OCI-LY7 (cell line): ENCODE results near the gene UQCRQ. TPM values are rescaled to one million over a fixed set of nuclear protein-coding genes. Genes with fewer than 3 reads are reported as not detected.

Source experiments
- BruUV-seq: library from RNA; stranded (reverse); fragments of 400-500 nt; replicated peaks from 2 replicates; lab custom pipeline; 2021; lab: Mats Ljungman, UMichigan
- CTCF ChIA-PET: fragments of 300-600 bp; sonication (Branson Sonifier 250); formaldehyde crosslinking; loops from one replicate; lab custom pipeline; 2022; ENCODE audit warnings: antibody characterized with exemption; ENCODE audit not compliant: unreplicated experiment; lab: Charles Lee
- POLR2A ChIA-PET: fragments of 300-600 bp; sonication (Branson Sonifier 250); formaldehyde crosslinking; loops from one replicate; lab custom pipeline; 2022; ENCODE audit warnings: antibody characterized with exemption; lab: Charles Lee
- DNase-seq: peaks from one replicate; pipeline ENCODE4 v3.0.0-alpha.2; 2015; ENCODE audit warnings: low spot score
- H2AFZ ChIP-seq: fragments of 200-600 bp; sonication (generic), shearing (Covaris generic); 2 replicates; pipeline ENCODE4 v1.6.1; 2014; ENCODE audit warnings: mild to moderate bottlenecking, antibody characterized with exemption, low read length, moderate library complexity
- H3K27ac ChIP-seq: fragments of 200-600 bp; sonication (generic); 2 replicates; pipeline ENCODE4 v1.5.1; 2014; ENCODE audit warnings: mixed run types, low read depth, mild to moderate bottlenecking, moderate library complexity, low read length, inconsistent platforms; ENCODE audit not compliant: poor library complexity, severe bottlenecking
- H3K36me3 ChIP-seq: fragments of 200-600 bp; sonication (generic); 2 replicates; pipeline ENCODE4 v1.6.1; 2014; ENCODE audit warnings: mild to moderate bottlenecking, antibody characterized with exemption, low read length, moderate library complexity, mixed read lengths; ENCODE audit not compliant: insufficient read depth
- H3K4me1 ChIP-seq: fragments of 200-600 bp; sonication (generic); 2 replicates; pipeline ENCODE4 v1.5.1; 2014; ENCODE audit warnings: mild to moderate bottlenecking, low read length; ENCODE audit not compliant: insufficient read depth, poor library complexity, severe bottlenecking
- H3K4me2 ChIP-seq: fragments of 200-600 bp; sonication (generic); 2 replicates; pipeline ENCODE4 v1.6.1; 2014; ENCODE audit warnings: mild to moderate bottlenecking, low read length
- H3K4me3 ChIP-seq: fragments of 200-600 bp; sonication (generic); 2 replicates; pipeline ENCODE4 v1.5.1; 2014; ENCODE audit warnings: mild to moderate bottlenecking, low read depth, low read length; ENCODE audit not compliant: poor library complexity, severe bottlenecking
- H3K79me2 ChIP-seq: fragments of 200-600 bp; sonication (generic); 2 replicates; pipeline ENCODE4 v1.6.1; 2016; ENCODE audit warnings: low read depth, mild to moderate bottlenecking, low read length, moderate library complexity, mixed read lengths; ENCODE audit not compliant: insufficient read depth
- H3K9me2 ChIP-seq: fragments of 200-600 bp; sonication (generic); 2 replicates; pipeline ENCODE4 v1.6.1; 2016; ENCODE audit warnings: mild to moderate bottlenecking, low read length, mixed read lengths; ENCODE audit not compliant: insufficient read depth
- H3K9me3 ChIP-seq: fragments of 200-600 bp; sonication (generic); 2 replicates; pipeline ENCODE4 v1.6.1; 2014; ENCODE audit warnings: mild to moderate bottlenecking, mixed run types, low read length, mixed read lengths
- H4K20me1 ChIP-seq: fragments of 200-600 bp; sonication (generic); 2 replicates; pipeline ENCODE4 v1.6.1; 2014; ENCODE audit warnings: mild to moderate bottlenecking, antibody characterized with exemption, low read length, moderate library complexity, mixed read lengths; ENCODE audit not compliant: insufficient read depth
- CTCF ChIP-seq: fragments of 200-600 bp; sonication (generic); conservative IDR thresholded peaks from 2 replicates; pipeline ENCODE4 v1.5.1; 2014; ENCODE audit warnings: mild to moderate bottlenecking, antibody characterized with exemption, low read length, moderate library complexity, mixed read lengths
- EZH2phosphoT487 ChIP-seq: fragments of 200-600 bp; sonication (generic); IDR thresholded peaks from 2 replicates; pipeline ENCODE4 v1.6.1; 2018; ENCODE audit warnings: low read depth, borderline replicate concordance, mild to moderate bottlenecking, mixed run types, antibody characterized with exemption, low read length, moderate library complexity, mixed read lengths
- intact Hi-C: fragments of 100-400 bp; cut with micrococcal nuclease; formaldehyde crosslinking; loops from one replicate; pipeline ENCODE4 v1.10.0; 2022; ENCODE audit not compliant: unreplicated experiment
- total RNA-seq, 2 experiments: library from RNA; depleted of rRNA in 1 of 2; stranded (reverse); fragments of >200 nt in 1 of 2; shearing (Covaris generic) in 1 of 2; gene quantifications; 2 replicates each; pipeline ENCODE4 v1.2.3, GENCODE V29; 2014 to 2022

Gene UQCRQ
- total RNA-seq, 2 experiments from 2014 or later = 140 to 310 TPM

GRCh38 chr5:132890817-132891216 is 24.4 kb downstream of the UQCRQ start:
- Histone ChIP-seq H3K4me2 (no peak overlapping the region), H3K4me3 (no peak overlapping the region), H4K20me1 (no peaks in the 10 kb centered on the region), H3K27ac (no peak overlapping the region), H3K9me3 (no peaks in the 10 kb centered on the region), H3K36me3 (peaks cover 88% of the 10 kb centered on the region), H3K9me2 (no peaks in the 10 kb centered on the region), H3K79me2 (no peaks in the 10 kb centered on the region), H3K4me1 (peaks cover 5% of the 10 kb centered on the region), H2AFZ (no peak overlapping the region)
- TF ChIP-seq CTCF = no peak
- TF ChIP-seq EZH2phosphoT487 = no peak
- CTCF ChIA-PET = no interaction called here
- intact Hi-C loops = no loop called here
- POLR2A ChIA-PET = interaction anchor here (0.6 to 2.7 kb wide), 6 partner anchors 10 to 508 kb away, joined by 3 to 10 read pairs (median 4); no protein-coding TSS in a partner anchor
- DNase-seq = no peak
- BruUV-seq = no TSS peak

GRCh38 chr5:132895719-132896305 is 29.4 kb downstream of the UQCRQ start:
- no TSS peak for BruUV-seq
- intact Hi-C loops = no loop called here
- Histone ChIP-seq H3K36me3 (peaks cover 85% of the 10 kb centered on the region), H3K4me2 (no peak overlapping the region), H3K4me3 (no peak overlapping the region), H2AFZ (no peak overlapping the region), H3K79me2 (peaks cover 11% of the 10 kb centered on the region; the same call in 1 of the 2 replicates), H3K4me1 (peaks cover 10% of the 10 kb centered on the region), H3K27ac (no peak overlapping the region), H4K20me1 (no peaks in the 10 kb centered on the region), H3K9me3 (no peaks in the 10 kb centered on the region), H3K9me2 (no peaks in the 10 kb centered on the region)
- TF ChIP-seq CTCF = no peak
- no peak for TF ChIP-seq EZH2phosphoT487
- ChIA-PET CTCF (no interaction called here), POLR2A (interaction anchor here (0.9 to 2.2 kb wide), 4 partner anchors 9 to 26 kb away, joined by 3 to 11 read pairs (median 3); no protein-coding TSS in a partner anchor)
- no peak for DNase-seq

- Histone ChIP-seq H3K36me3 (peaks cover 82% of the 10 kb centered on the region), H3K4me2 (no peak overlapping the region), H3K9me2 (no peaks in the 10 kb centered on the region), H2AFZ (no peak overlapping the region), H3K9me3 (no peaks in the 10 kb centered on the region), H4K20me1 (no peaks in the 10 kb centered on the region), H3K4me1 (peaks cover 19% of the 10 kb centered on the region), H3K4me3 (no peak overlapping the region), H3K27ac (no peak overlapping the region), H3K79me2 (peaks cover 12% of the 10 kb centered on the region; the same call in 1 of the 2 replicates)
- TF ChIP-seq CTCF (no peak), EZH2phosphoT487 (no peak)
- intact Hi-C loops = no loop called here
- BruUV-seq = TSS peak; percentile 30
- no peak for DNase-seq
- ChIA-PET CTCF (no interaction called here), POLR2A (no interaction called here)
Measured at GRCh38 chr5:132896685-132897084, 30.2 kb downstream of the UQCRQ start.
